Activated CD8-positive, alpha-beta memory T cell treated with anti-CD3 and anti-CD28 coated beads, Interleukin-2, amount 50 U/mL, for 48 hours (primary cell): ENCODE results near the gene GCDH.
"Not testable (repeated sequence)": the region's sequence is repeated elsewhere in the genome, so short reads cannot be mapped to it uniquely, and the experiment has no call there.

ENCODE experiments used
- DNase-seq: peaks from one replicate; pipeline ENCODE4 v3.0.0-alpha.2; 2020

GCDH gene

GRCh38 chr19:12872941-12873890 is 17.7 kb upstream of the GCDH start:
- peak; percentile 69 for DNase-seq

GRCh38 chr19:12873891-12874745 is 16.8 kb upstream of the GCDH start:
- DNase-seq, result no peak

- no peak for DNase-seq
Observed at GRCh38 chr19:12875086-12875485, 15.9 kb upstream of the GCDH start.

GRCh38 chr19:12880551-12881171 is 10.3 kb upstream of the GCDH start:
- DNase-seq, result peak; percentile 65

- peak; percentile 93 for DNase-seq
Observed at GRCh38 chr19:12881172-12881808, 9.7 kb upstream of the GCDH start, which contains the start of gene DNASE2. Gene DNASE2, minus strand, starts transcription at chr19:12881449. Its CDS starts 74 bp downstream, at chr19:12881375.

GRCh38 chr19:12882589-12882988 is 8.4 kb upstream of the GCDH start:
- DNase-seq, result no peak

GRCh38 chr19:12884202-12884601 is 6.8 kb upstream of the GCDH start:
- no peak for DNase-seq

GRCh38 chr19:12884627-12884925 is 6.4 kb upstream of the GCDH start:
- no peak for DNase-seq

- peak; percentile 96 for DNase-seq
Observed at GRCh38 chr19:12884926-12885748, 5.8 kb upstream of the GCDH start.

- DNase-seq, result peak; percentile 63
Observed at GRCh38 chr19:12885749-12886650, 5.0 kb upstream of the GCDH start.

- no peak for DNase-seq
Observed at GRCh38 chr19:12886651-12886968, 4.3 kb upstream of the GCDH start.

GRCh38 chr19:12886969-12887747 is 3.8 kb upstream of the GCDH start, which contains the start of gene KLF1:
Gene KLF1, minus strand, starts transcription at chr19:12887201. Its CDS starts 61 bp downstream, at chr19:12887140.
- DNase-seq, result no peak

GRCh38 chr19:12888006-12888603 is 2.9 kb upstream of the GCDH start:
- DNase-seq, result no peak

GRCh38 chr19:12890299-12890786 is 617 bp upstream of the GCDH start:
- not testable (repeated sequence) for DNase-seq

- DNase-seq, result peak; percentile 61
Observed at GRCh38 chr19:12891553-12892021, 627 bp downstream of the GCDH start.

- DNase-seq, result no peak
Observed at GRCh38 chr19:12893582-12893981, 2.6 kb downstream of the GCDH start.

GRCh38 chr19:12896460-12896859 is 5.5 kb downstream of the GCDH start:
- DNase-seq, result no peak

GRCh38 chr19:12899891-12900518 is 9.0 kb downstream of the GCDH start:
- DNase-seq, result peak; percentile 67

- no peak for DNase-seq
Observed at GRCh38 chr19:12907166-12907565, 16.2 kb downstream of the GCDH start.
